GM12801 (cell line): ENCODE results near the gene TNFAIP2.

Source experiments
- CTCF ChIP-seq: IDR thresholded peaks from one replicate; pipeline ENCODE4 v1.5.1; 2011; ENCODE audit warnings: control low read depth; ENCODE audit not compliant: insufficient read length; ENCODE audit errors: extremely low read depth

Gene TNFAIP2

GRCh38 chr14:103084021-103084919, 39.0 kb upstream of the TNFAIP2 start, which contains the start of gene LBHD2:
Gene LBHD2, plus strand, starts transcription at chr14:103084210. Its CDS starts 1,803 bp downstream, at chr14:103086013.
- no peak for TF ChIP-seq CTCF

GRCh38 chr14:103085106-103086091, 37.9 kb upstream of the TNFAIP2 start:
- no peak for TF ChIP-seq CTCF

DNA sequence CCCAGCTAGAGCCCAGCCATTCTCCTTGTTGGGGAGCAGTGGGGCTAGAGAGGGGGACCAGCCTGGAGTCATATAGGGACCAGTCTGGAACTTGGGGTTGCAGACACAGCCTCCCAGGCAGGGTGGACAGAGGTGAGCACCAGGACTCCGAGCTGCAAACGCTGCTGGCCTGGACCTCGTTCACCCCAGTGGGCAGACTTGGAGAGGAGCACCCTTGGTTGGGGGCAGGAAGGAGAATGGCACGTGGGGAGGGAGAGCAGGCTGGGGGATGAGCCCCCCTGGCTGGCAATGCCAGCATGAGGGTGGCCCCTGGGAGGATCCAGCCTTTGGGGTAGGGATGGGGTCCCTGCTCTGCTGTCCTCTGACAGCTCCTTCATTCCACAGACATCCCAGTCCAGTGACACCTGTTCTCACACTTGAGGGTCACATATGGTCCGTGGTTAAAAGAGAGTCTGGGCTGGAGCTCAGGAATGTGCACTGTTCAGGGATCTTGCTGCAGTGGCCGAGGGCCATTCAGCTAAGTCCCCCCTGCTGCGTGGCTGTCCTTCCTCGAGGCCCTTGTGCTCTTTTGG, 36.4 kb upstream of the TNFAIP2 start:
- no peak for TF ChIP-seq CTCF

DNA sequence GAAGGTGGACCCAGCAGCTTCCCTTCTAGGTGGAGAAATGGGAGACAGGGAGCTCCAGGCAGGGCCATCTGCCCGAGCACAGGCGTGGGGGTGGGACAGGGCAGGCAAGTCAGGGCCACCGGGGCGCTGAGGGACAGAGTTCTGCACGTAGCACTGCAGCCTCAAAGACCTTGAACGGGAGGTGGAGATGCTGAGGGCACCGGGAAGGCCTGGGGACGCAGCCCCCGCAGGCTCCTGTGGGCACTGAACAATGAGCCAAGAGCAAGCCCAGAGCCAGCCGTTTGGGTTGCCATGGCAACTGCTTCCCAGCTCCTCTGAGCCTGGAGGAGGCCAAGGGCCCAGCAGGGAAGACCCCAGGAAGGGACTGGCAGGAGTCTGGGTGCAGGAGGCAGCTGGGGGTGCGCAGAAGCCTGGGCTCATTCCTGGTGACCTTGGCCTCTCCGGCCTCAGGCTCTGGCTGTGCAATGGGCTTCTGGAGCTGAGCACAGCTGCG, 35.9 kb upstream of the TNFAIP2 start:
- TF ChIP-seq CTCF, result no peak

GRCh38 chr14:103088921-103089320, 34.3 kb upstream of the TNFAIP2 start:
- no peak for TF ChIP-seq CTCF

GRCh38 chr14:103089386-103090335, 33.6 kb upstream of the TNFAIP2 start:
- no peak for TF ChIP-seq CTCF
